ENCODE measurements around the gene HOXC5. TPM values are rescaled to one million over a fixed set of nuclear protein-coding genes. Genes with fewer than 3 reads are reported as not detected.
A peak's percentile ranks its signal among the peaks of the same experiment; 100 is the strongest.

The HOXC5 gene
- total RNA-seq, 2 donors from 2014 or later: not detected

GRCh38 chr12:54007538-54008259 is 25.2 kb upstream of the HOXC5 start:
- peaks cover 99% of the 10 kb centered on the region for H3K27me3 Mint-ChIP-seq (ENCODE audit: insufficient read depth)
- 0 to 33% methylated on average over 1 to 2 of the region's 2 CpGs for WGBS, 2 experiments (ENCODE audit: insufficient coverage in 1 of 2, insufficient read length in 1 of 2)
- no peak overlapping the region for H3K27ac Mint-ChIP-seq
- no peaks in the 10 kb centered on the region for H3K9me3 ChIP-seq (ENCODE audit: control insufficient read depth, low read length)
- H3K9me3 Mint-ChIP-seq: no peaks in the 10 kb centered on the region
- H3K4me3 Mint-ChIP-seq: no peak overlapping the region
- H3K9ac ChIP-seq (ENCODE audit: extremely low read depth, low read length, poor library complexity, severe bottlenecking): no peak overlapping the region
- no peaks in the 10 kb centered on the region for H3K36me3 Mint-ChIP-seq (ENCODE audit: low read depth)
- H3K4me1 ChIP-seq (ENCODE audit: control insufficient read depth, insufficient read depth, low read length): no peaks in the 10 kb centered on the region
- TF ChIP-seq CTCF (conservative IDR thresholded peaks at IDR 0.05): no peak
- H3K27me3 ChIP-seq (ENCODE audit: control insufficient read depth, insufficient read depth, low read length, poor library complexity, severe bottlenecking): peaks cover 99% of the 10 kb centered on the region
- H3K4me3 ChIP-seq (ENCODE audit: low read length): no peak overlapping the region
- DNase-seq: no peak
- H3K36me3 ChIP-seq (ENCODE audit: control insufficient read depth, insufficient read depth, low read length): no peaks in the 10 kb centered on the region
- peaks cover 3% of the 10 kb centered on the region for H3K4me1 Mint-ChIP-seq
- H3K27ac ChIP-seq (ENCODE audit: low read depth, low read length): no peak overlapping the region

GRCh38 chr12:54008260-54008552 is 24.6 kb upstream of the HOXC5 start:
- Mint-ChIP-seq H3K9me3 (no peaks in the 10 kb centered on the region), H3K27ac (no peak overlapping the region), H3K27me3 (ENCODE audit: insufficient read depth) (peaks cover 99% of the 10 kb centered on the region), H3K4me1 (peaks cover 3% of the 10 kb centered on the region), H3K4me3 (no peak overlapping the region), H3K36me3 (ENCODE audit: low read depth) (no peaks in the 10 kb centered on the region)
- Histone ChIP-seq H3K27ac (ENCODE audit: low read depth, low read length) (no peak overlapping the region), H3K9ac (ENCODE audit: extremely low read depth, low read length, poor library complexity, severe bottlenecking) (no peak overlapping the region), H3K27me3 (ENCODE audit: control insufficient read depth, insufficient read depth, low read length, poor library complexity, severe bottlenecking) (peaks cover 99% of the 10 kb centered on the region), H3K4me1 (ENCODE audit: control insufficient read depth, insufficient read depth, low read length) (no peaks in the 10 kb centered on the region), H3K4me3 (ENCODE audit: low read length) (no peak overlapping the region), H3K9me3 (ENCODE audit: control insufficient read depth, low read length) (no peaks in the 10 kb centered on the region), H3K36me3 (ENCODE audit: control insufficient read depth, insufficient read depth, low read length) (no peaks in the 10 kb centered on the region)
- WGBS, 2 experiments (ENCODE audit: insufficient coverage in 1 of 2, insufficient read length in 1 of 2): 8 to 13% methylated on average over 2 of the region's 2 CpGs
- DNase-seq: no peak
- no peak for TF ChIP-seq CTCF (conservative IDR thresholded peaks at IDR 0.05)

- Mint-ChIP-seq H3K27ac (no peak overlapping the region), H3K27me3 (ENCODE audit: insufficient read depth) (peaks cover 99% of the 10 kb centered on the region), H3K4me1 (peaks cover 3% of the 10 kb centered on the region), H3K36me3 (ENCODE audit: low read depth) (no peaks in the 10 kb centered on the region), H3K9me3 (peaks cover 3% of the 10 kb centered on the region), H3K4me3 (no peak overlapping the region)
- WGBS, 2 experiments (ENCODE audit: insufficient coverage in 1 of 2, insufficient read length in 1 of 2): 3 to 6% methylated on average over 25 to 44 of the region's 51 CpGs
- H3K4me3 ChIP-seq (ENCODE audit: low read length): no peak overlapping the region
- H3K36me3 ChIP-seq (ENCODE audit: control insufficient read depth, insufficient read depth, low read length): no peaks in the 10 kb centered on the region
- TF ChIP-seq CTCF (conservative IDR thresholded peaks at IDR 0.05): no peak
- no peaks in the 10 kb centered on the region for H3K9me3 ChIP-seq (ENCODE audit: control insufficient read depth, low read length)
- H3K27ac ChIP-seq (ENCODE audit: low read depth, low read length): peak overlapping the region; percentile 49
- peak; percentile 77 for DNase-seq
- H3K9ac ChIP-seq (ENCODE audit: extremely low read depth, low read length, poor library complexity, severe bottlenecking): no peak overlapping the region
- H3K4me1 ChIP-seq (ENCODE audit: control insufficient read depth, insufficient read depth, low read length): no peaks in the 10 kb centered on the region
- peaks cover 99% of the 10 kb centered on the region for H3K27me3 ChIP-seq (ENCODE audit: control insufficient read depth, insufficient read depth, low read length, poor library complexity, severe bottlenecking)
Measured at GRCh38 chr12:54009171-54010052, 23.4 kb upstream of the HOXC5 start.
